ENCODE measurements around the gene WASL.

DNA sequence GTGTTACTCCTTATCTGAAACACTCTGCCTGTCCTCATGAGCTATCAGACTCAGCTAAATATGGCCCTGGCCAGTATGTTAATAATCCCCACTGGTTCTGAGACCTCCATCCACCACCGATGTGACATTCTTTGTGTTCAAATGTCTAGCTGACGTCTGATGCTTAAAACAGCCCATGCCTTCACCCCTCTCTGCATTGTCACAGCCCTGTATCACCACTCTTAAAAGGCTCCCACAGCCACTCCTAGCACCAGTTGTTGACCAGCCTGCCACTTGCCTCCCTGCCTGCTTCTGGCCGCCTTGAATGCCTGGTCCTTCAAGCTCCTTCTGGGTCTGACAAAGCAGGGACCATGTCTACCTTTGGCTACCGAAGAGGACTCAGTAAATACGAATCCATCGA is 93.2 kb downstream of the WASL start, which contains the start of gene LMOD2:
- TF ChIP-seq CTCF (IDR thresholded peaks at IDR 0.05) = no peak
- TF ChIP-seq MAX (CRISPR knock-in tag; IDR thresholded peaks at IDR 0.05) = no peak
